MM.1S (cell line): ENCODE results near the gene PTCH2.

Source experiments
- CTCF ChIP-seq: fragments of 300-600 bp; sonication (generic); IDR thresholded peaks from 2 replicates; pipeline ENCODE4 v1.5.1; 2016; ENCODE audit warnings: antibody characterized with exemption, low read length, mixed read lengths
- EZH2 ChIP-seq: fragments of 300-600 bp; sonication (generic); optimal IDR thresholded peaks from 2 replicates; pipeline ENCODE3; 2017; ENCODE audit warnings: low read depth, mild to moderate bottlenecking, antibody characterized with exemption, low read length, mixed read lengths

DNA sequence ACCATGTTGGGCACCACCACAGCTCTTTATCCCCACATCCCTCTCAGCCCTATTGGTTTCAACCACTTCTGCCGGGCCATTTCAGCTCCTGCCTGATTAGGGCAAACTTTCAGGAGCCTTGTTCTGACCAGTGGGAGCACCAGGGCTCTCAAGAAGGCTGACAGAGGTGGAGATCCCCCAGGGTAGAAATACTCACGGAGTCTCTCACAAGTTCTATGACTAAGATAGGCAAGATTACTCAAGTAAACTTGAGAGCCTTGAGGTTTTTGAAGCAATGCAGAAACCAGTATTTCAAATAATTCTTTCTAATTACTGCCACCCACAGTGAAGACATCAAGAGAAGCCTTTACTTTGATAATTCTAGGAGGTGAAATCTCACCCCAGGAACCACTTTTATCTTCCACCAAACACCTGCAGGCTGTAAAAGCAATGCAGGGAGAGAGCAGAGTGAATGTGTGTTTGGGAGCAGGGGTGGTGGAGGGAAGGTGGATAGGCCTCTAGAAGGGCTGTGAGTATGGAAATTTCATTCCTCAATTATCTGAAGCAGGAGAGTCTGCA is 6.6 kb upstream of the PTCH2 start:
- no peak for TF ChIP-seq CTCF
- TF ChIP-seq EZH2: no peak
